GM23248 (cell line): ENCODE results near the gene C11orf98. TPM values are rescaled to one million over a fixed set of nuclear protein-coding genes. Genes with fewer than 3 reads are reported as not detected.

Experiments
- DNase-seq: peaks from one replicate; pipeline ENCODE4 v3.0.0-alpha.2; 2015
- H2AFZ ChIP-seq: fragments of 200-600 bp; sonication (generic); 2 replicates; pipeline ENCODE4 v1.6.1; 2016; ENCODE audit warnings: antibody characterized with exemption
- H3F3A ChIP-seq: fragments of 200-600 bp; sonication (generic); 2 replicates; pipeline ENCODE4 v1.6.1; 2016; ENCODE audit warnings: mild to moderate bottlenecking, antibody characterized with exemption, mixed run types; ENCODE audit not compliant: insufficient read depth
- H3K27ac ChIP-seq: fragments of 200-600 bp; sonication (generic); 2 replicates; pipeline ENCODE4 v1.5.1; 2016; ENCODE audit warnings: mild to moderate bottlenecking
- H3K27me3 ChIP-seq: fragments of 200-600 bp; sonication (generic); replicated peaks from 2 replicates; pipeline ENCODE4 v1.6.1; 2016; ENCODE audit warnings: mild to moderate bottlenecking; ENCODE audit not compliant: insufficient read depth
- H3K36me3 ChIP-seq: fragments of 200-600 bp; sonication (generic); 2 replicates; pipeline ENCODE4 v1.6.1; 2016; ENCODE audit warnings: low read depth, mild to moderate bottlenecking
- H3K4me1 ChIP-seq: fragments of 200-600 bp; sonication (generic); 2 replicates; pipeline ENCODE4 v1.6.1; 2016; ENCODE audit warnings: mild to moderate bottlenecking; ENCODE audit not compliant: insufficient read depth
- H3K4me2 ChIP-seq: fragments of 200-600 bp; sonication (generic); one replicate; pipeline ENCODE4 v1.6.1; 2016; ENCODE audit warnings: mild to moderate bottlenecking; ENCODE audit not compliant: unreplicated experiment
- H3K4me3 ChIP-seq: fragments of 200-600 bp; sonication (generic); 2 replicates; pipeline ENCODE4 v1.5.1; 2016; ENCODE audit warnings: mild to moderate bottlenecking
- H3K79me2 ChIP-seq: fragments of 200-600 bp; sonication (generic); 2 replicates; pipeline ENCODE4 v1.6.1; 2016; ENCODE audit warnings: mild to moderate bottlenecking; ENCODE audit not compliant: insufficient read depth
- H3K9ac ChIP-seq: fragments of 200-600 bp; sonication (generic); 2 replicates; pipeline ENCODE4 v1.6.1; 2016; ENCODE audit warnings: mild to moderate bottlenecking
- H3K9me2 ChIP-seq: fragments of 200-600 bp; sonication (generic); 2 replicates; pipeline ENCODE4 v1.6.1; 2016; ENCODE audit warnings: mixed run types, mild to moderate bottlenecking, moderate library complexity; ENCODE audit not compliant: insufficient read depth
- H3K9me3 ChIP-seq: fragments of 200-600 bp; sonication (generic); one replicate; pipeline ENCODE4 v1.6.1; 2017; ENCODE audit warnings: low read depth
- H4K20me1 ChIP-seq: fragments of 200-600 bp; sonication (generic); 2 replicates; pipeline ENCODE4 v1.6.0; 2016; ENCODE audit not compliant: insufficient read depth
- EZH2 ChIP-seq: fragments of 200-600 bp; sonication (generic); IDR thresholded peaks from 2 replicates; pipeline ENCODE4 v1.6.1; 2018; ENCODE audit warnings: antibody characterized with exemption, mild to moderate bottlenecking; ENCODE audit not compliant: insufficient read depth, poor library complexity, severe bottlenecking
- EZH2phosphoT487 ChIP-seq: fragments of 200-600 bp; sonication (generic); IDR thresholded peaks from 2 replicates; pipeline ENCODE4 v1.6.1; 2018; ENCODE audit warnings: antibody characterized with exemption, moderate library complexity, mild to moderate bottlenecking, low read depth; ENCODE audit not compliant: insufficient read depth
- WGBS, 2 experiments: methylation state at CpG; one replicate each; pipeline ENCODE4 v1.1.6; 2015 to 2017; ENCODE audit warnings: low lambda C conversion rate in 2 of 2, low coverage in 1 of 2; ENCODE audit errors: missing lambda C conversion rate in 2 of 2; 5-methylcytosine and 5-hydroxymethylcytosine counted together
- in situ Hi-C: fragments of 300-500 bp; cut with MboI; formaldehyde crosslinking; loops from 2 replicates; pipeline ENCODE4 v1.15.0; 2020
- polyA plus RNA-seq: library from polyadenylated mRNA; unstranded; fragments of >200 nt; fragmentation: Nextera tagmentation; extraction: Ambion mirVana; gene quantifications from 2 replicates; pipeline ENCODE4 v1.2.1, GENCODE V29; 2016
- total RNA-seq: library from RNA; depleted of rRNA; stranded (reverse); fragments of >200 nt; shearing (Covaris generic); gene quantifications from 2 replicates; pipeline ENCODE4 v1.2.3, GENCODE V29; 2014

C11orf98 gene
- total and polyA plus RNA-seq, 2 experiments from 2014 or later = 24.2 to 76.8 TPM

DNA sequence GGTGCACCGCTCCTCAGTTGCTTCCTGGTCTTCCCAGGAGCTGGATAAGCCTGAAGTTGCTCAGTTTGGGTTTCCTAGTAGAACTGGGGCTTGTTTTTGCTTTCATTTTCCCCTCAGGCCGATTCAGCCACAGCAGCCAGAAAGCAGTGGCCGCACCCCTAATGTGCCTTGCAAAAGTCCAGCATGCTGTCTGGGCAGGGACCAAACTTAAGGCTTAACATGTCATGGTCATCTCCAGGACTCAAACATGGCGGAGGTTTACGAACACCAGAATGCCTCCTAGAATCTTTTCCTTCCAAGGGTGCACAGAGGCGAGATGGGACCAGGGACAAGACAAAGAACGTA is 45.0 kb upstream of the C11orf98 start:
- peak overlapping the region; percentile 94 for H3K27ac ChIP-seq
- in situ Hi-C loops = no loop called here
- H3K9me2 ChIP-seq = no peaks in the 10 kb centered on the region
- peak overlapping the region; percentile 96 for H3K4me2 ChIP-seq
- H3K4me1 ChIP-seq = peaks cover 21% of the 10 kb centered on the region
- H2AFZ ChIP-seq = peak overlapping the region; percentile 85
- DNase-seq = peak; percentile 77
- no peaks in the 10 kb centered on the region for H3K9me3 ChIP-seq
- peaks cover 27% of the 10 kb centered on the region; the same call in 1 of the 2 replicates for H3K36me3 ChIP-seq
- WGBS, 2 experiments = 49 to 55% methylated on average over 7 of the region's 7 CpGs
- H4K20me1 ChIP-seq = no peaks in the 10 kb centered on the region
- peak overlapping the region; percentile 90 for H3K9ac ChIP-seq
- H3K4me3 ChIP-seq = peak overlapping the region; percentile 85
- TF ChIP-seq EZH2 (no peak), EZH2phosphoT487 (no peak)
- peaks cover 24% of the 10 kb centered on the region for H3K79me2 ChIP-seq
- no peaks in the 10 kb centered on the region for H3K27me3 ChIP-seq
- H3F3A ChIP-seq = peaks cover 54% of the 10 kb centered on the region

- Histone ChIP-seq H3K9me2 (no peaks in the 10 kb centered on the region), H3K4me3 (peak overlapping the region; percentile 85), H3K4me1 (peaks cover 21% of the 10 kb centered on the region), H3K9ac (peak overlapping the region; percentile 90), H4K20me1 (no peaks in the 10 kb centered on the region), H3K9me3 (no peaks in the 10 kb centered on the region), H3K27ac (peak overlapping the region; percentile 94), H3K79me2 (peaks cover 24% of the 10 kb centered on the region), H3K36me3 (peaks cover 27% of the 10 kb centered on the region; the same call in 1 of the 2 replicates), H3K4me2 (peak overlapping the region; percentile 96), H3F3A (peaks cover 54% of the 10 kb centered on the region), H2AFZ (peak overlapping the region; percentile 85), H3K27me3 (no peaks in the 10 kb centered on the region)
- TF ChIP-seq EZH2phosphoT487 = no peak
- TF ChIP-seq EZH2 = no peak
- DNase-seq = peak; percentile 99
- in situ Hi-C loops = no loop called here
- WGBS, 2 experiments = 2% methylated on average over 47 of the region's 47 CpGs
These were observed 44.4 kb upstream of the C11orf98 start for GRCh38 chr11:62709247-62710000.

DNA sequence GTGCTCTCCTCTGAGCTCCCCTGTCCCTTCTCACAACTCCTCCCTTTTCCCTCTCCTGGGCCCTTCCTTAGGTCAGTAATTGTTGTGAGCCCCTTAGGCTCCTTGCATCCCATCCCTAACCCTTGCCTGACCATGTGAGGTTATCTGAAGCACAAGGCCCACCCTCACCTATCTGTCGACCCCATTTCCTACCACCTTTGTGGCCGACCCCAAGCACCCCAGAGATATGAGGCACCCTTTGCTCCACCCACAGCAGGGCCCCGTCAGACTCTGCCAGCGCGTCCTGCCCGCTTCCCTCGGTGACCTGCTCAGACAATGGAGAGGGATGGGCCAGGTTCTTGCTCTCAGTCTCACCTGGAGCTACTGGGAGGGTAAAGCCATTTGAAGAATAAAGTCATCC is 43.8 kb upstream of the C11orf98 start:
- in situ Hi-C loops = no loop called here
- WGBS, 2 experiments = 6 to 9% methylated on average over 7 of the region's 7 CpGs
- Histone ChIP-seq H3K9me2 (no peaks in the 10 kb centered on the region), H3K27me3 (no peaks in the 10 kb centered on the region), H3K36me3 (peaks cover 27% of the 10 kb centered on the region; the same call in 1 of the 2 replicates), H4K20me1 (no peaks in the 10 kb centered on the region), H3K4me2 (peak overlapping the region; percentile 96), H3K4me1 (peaks cover 21% of the 10 kb centered on the region), H3K27ac (peak overlapping the region; percentile 94), H3K4me3 (peak overlapping the region; percentile 85), H3F3A (peaks cover 50% of the 10 kb centered on the region), H3K9ac (peak overlapping the region; percentile 90), H3K9me3 (no peaks in the 10 kb centered on the region), H2AFZ (peak overlapping the region; percentile 85), H3K79me2 (peaks cover 26% of the 10 kb centered on the region)
- DNase-seq = no peak
- TF ChIP-seq EZH2phosphoT487 (no peak), EZH2 (no peak)

DNA sequence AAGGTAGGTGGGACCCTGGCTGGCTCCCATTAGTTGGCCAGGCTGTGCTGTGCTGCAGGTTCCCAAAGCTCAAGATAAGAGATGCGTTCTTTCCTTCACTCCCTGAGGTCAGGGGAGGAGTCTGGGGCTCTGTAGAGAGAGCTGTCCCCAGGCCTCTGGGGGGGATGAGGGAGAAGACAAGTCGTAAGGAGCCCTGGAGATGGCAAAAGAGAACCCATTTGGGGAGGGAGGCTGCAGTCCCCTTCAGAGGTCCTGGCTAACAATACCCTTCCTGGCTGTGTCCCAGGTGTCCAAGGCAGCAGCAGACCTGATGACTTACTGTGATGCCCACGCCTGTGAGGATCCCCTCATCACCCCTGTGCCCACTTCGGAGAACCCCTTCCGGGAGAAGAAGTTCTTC is 43.4 kb upstream of the C11orf98 start:
- no peaks in the 10 kb centered on the region for H3K9me2 ChIP-seq
- H3F3A ChIP-seq = peaks cover 47% of the 10 kb centered on the region
- no peak overlapping the region for H2AFZ ChIP-seq
- in situ Hi-C loops = no loop called here
- no peak for TF ChIP-seq EZH2
- no peak for TF ChIP-seq EZH2phosphoT487
- H3K27me3 ChIP-seq = no peaks in the 10 kb centered on the region
- WGBS, 2 experiments = 70 to 73% methylated on average over 5 of the region's 5 CpGs
- peak overlapping the region; percentile 85 for H3K4me3 ChIP-seq
- peak overlapping the region; percentile 96 for H3K4me2 ChIP-seq
- H4K20me1 ChIP-seq = no peaks in the 10 kb centered on the region
- peaks cover 26% of the 10 kb centered on the region for H3K79me2 ChIP-seq
- peaks cover 21% of the 10 kb centered on the region for H3K4me1 ChIP-seq
- H3K27ac ChIP-seq = no peak overlapping the region
- no peak for DNase-seq
- H3K36me3 ChIP-seq = peaks cover 23% of the 10 kb centered on the region; the same call in 1 of the 2 replicates
- no peaks in the 10 kb centered on the region for H3K9me3 ChIP-seq
- peak overlapping the region; percentile 90 for H3K9ac ChIP-seq
